Stimulated activated CD8-positive, alpha-beta memory T cell treated with anti-CD3 and anti-CD28 coated beads, Interleukin-2, amount 100 ng/mL, for 48 hours (primary cell): ENCODE measurements around the gene STAT2.
"Not testable (repeated sequence)": the region's sequence is repeated elsewhere in the genome, so short reads cannot be mapped to it uniquely, and the experiment has no call there.

Source experiments
- DNase-seq, 2 donors: peaks; one replicate each; pipeline ENCODE4 v3.0.0-alpha.2; 2020; ENCODE audit warnings: low read depth in 2 of 2

Gene STAT2

DNA sequence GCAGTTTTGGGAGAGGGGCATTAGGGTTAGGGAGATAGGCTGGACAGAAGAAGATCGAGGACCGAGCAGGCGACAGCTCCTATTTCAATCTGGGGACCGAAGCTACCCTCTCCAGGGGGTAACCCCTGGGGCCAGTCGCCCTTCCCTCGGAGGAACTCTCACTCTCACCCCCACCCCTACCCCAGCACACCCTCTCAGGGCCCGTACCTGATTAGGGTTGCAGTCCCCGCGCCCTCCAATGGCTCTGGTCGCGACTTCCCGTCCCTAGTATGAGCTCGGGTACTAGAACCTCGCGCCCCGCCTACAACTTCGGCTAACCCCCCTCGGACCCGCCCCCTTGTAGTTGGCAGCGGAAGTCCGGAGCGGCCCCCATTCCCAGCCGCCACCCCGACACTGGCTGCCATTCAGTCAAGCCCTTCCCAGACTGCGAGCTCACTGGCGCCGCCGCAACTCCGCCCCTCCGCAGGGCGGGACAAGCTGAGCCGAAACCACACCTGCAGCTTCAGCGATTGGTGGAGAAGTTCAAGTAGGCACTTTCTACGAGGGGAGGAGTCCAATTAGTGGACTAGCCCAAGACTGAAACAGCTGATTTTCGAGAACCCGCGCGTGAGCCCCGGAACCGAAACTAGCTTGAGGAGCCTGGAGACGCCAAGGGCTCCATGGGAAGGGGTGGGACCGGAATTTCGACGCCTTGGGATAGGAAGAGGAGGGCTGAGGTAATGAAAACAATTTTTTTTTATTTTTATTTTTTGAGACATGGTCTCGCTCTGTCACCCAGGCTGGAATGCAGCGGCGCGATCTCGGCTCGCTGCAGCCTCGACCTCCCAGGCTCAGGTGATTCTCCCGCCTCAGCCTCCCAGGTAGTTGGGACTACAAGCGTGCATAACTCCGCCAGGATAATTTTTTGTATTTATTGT is at the start of gene STAT2:
TSS of gene STAT2 (minus strand) at position 257 of the 917 bp plus-strand sequence. CDS start 3,536 bp downstream, outside the sequence.
- DNase-seq: peak; percentile 98 to 99

DNA sequence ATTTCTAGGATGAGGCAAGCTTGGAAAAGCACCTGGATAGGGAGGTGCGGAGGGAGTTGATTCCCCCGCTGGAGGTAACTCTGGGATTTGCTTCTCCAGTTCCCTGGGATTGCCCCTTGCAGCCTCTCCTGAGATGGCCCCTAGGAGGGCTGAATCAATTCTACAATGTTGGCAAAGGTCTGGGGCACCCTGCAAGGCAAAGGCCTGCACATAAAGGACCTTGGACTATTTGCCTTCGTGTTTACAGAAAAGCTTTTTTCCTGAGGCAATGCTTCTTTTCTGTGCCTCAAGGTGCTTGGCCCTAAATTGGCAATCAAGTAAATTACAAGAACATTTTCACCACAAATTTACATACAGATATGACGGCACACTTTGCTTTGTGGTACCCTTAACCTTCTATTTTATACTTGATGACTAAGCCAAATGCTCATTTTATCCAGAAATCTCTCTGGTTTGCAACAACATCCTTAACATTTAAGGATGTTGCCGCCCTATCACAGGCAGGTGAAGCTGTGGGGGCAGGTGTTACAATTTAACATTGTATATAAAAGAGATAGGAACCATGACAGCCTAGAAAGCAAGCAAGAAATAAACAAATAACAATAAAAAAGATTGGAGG is 49.0 kb upstream of the STAT2 start:
- DNase-seq: no peak

DNA sequence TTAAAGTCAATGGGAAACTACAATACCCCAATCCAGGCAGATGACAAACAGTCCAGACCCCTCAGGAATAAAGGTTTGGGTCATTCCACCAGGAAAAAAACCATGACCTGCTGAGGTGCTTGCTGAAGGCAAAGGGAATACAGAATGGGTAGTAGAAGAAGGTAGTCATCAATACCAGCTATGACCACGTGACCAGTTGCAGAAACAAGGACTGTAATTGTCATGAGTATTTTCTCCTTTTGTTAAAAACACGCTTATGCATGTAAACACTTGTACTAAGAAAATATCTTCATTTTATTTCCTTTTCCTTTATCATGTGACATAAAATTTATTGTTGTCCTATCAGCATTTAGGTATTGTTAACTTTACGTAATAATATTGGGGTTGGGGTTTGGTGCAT is 44.3 kb upstream of the STAT2 start:
- DNase-seq: not testable (repeated sequence)

DNA sequence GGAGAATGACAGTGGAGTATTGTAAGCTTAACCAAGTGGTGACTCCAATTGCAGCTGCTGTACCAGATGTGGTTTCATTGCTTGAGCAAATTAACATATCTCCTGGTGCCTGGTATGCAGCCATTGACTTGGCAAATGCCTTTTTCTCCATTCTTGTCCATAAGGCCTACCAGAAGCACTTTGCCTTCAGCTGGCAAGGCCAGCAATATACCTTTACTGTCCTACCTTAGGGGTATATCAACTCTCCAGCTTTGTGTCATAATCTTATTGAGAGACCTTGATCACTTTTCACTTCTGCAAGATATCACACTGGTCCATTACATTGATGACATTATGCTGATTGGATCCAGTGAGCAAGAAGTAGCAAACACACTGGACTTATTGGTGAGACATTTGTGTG is 41.7 kb upstream of the STAT2 start:
- DNase-seq: not testable (repeated sequence)

DNA sequence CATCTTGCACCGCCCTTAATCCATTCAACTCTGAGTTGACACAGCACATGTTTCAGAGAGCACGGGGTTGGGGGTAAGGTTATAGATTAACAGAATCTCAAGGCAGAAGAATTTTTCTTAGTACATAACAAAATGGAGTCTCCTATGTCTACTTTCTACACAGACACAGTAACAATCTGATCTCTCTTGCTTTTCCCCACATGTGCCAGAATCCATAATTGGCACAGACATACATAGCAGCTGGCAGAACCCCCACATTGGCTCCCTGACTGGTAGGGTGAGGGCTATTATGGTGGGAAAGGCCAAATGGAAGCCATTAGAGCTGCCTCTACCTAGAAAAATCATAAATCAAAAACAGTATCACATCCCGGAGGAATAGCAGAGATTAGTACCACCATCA is 41.2 kb upstream of the STAT2 start:
- DNase-seq: not testable (repeated sequence)

DNA sequence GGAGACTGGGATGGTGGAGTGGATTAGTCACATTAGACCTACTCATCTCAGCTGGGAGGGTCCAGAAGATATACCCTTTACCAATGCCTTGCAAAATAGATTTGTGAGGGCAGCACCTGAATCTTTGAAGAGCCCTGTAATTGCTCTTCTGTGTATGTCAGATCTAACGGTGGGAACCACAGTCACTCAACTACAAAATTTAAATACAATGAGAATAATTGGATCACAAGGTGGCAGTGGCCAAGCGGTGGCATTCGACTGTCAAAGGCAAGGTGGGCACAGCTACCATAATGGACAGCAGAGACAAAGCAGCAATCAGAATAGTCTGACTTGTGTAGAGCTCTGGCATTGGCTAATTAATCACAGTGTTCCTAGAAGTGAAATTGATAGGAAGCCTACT is 39.6 kb upstream of the STAT2 start:
- DNase-seq: not testable (repeated sequence)

DNA sequence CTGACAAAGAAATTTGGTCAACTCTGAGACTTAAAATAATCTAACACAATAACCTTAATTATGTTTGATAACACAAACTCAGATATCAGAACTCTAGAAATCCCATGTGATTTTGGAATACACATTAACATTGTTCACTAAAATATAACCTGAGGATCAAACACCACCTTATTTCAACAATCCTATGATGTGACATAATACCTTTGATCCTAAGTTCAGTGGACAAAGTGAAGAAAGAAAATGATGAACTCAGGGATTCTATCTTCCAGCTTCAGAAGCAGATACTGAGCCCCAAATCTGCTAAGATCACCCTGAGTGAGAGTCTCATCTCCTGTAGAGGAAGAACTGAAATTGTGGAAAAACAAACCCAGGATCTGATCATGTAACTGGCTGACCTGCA is 38.4 kb upstream of the STAT2 start:
- DNase-seq: no peak

DNA sequence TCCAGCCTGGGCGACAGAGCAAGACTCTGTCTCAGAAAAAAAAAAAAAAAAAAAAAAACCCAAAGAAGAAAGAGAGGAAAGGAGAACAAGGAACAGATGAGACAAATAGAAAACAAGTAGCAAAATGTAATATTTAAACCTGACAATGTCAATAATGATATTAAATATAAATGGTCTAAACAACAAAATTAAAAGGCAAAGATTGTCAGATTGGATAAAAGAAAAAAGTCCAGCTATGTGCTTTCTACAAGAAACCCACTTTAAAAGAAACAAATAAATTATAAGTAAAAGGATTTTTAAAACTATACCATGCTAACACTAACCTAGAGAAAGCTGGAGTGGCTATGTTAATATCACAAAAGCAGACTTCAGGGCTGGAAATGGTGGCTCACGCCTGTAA is 32.4 kb upstream of the STAT2 start:
- no peak for DNase-seq

DNA sequence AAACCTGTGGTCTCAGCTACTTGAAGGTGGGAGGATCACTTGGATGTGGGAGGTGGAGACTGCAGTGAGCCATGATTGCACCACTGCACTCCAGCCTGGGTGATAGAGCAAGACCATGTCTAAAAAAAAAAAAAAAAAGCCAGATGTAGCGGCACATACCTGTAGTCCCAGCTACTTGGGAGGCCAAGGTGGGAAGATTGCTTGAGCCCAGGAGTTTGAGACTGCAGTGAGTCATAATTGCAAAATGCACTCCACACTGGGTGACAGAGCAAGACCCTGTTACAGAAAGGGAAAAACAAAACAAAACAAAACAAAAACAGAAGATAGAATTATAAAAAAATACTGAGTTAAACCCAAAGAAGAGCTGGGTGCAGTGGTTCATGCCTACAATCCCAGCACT is 31.8 kb upstream of the STAT2 start:
- DNase-seq: no peak

DNA sequence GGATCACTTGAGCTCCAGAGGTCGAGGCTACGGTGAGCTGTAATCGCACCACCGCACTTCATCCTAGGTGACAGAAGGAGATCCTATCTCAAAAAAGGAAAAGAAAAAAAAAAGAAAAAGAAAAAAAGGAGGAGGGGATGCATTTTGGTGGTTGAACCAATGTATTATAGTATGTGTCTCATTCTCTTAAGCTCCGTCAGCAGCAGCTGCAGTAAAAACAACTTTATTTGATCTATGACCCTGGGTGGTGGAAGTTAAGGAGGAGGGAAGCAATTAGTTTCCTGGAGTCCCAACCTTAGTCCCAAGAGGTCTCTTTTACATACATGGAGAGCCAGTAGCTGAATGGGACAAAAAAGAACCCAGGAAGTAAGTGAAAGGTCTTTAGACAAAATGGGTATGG is 29.5 kb upstream of the STAT2 start:
- no peak for DNase-seq

DNA sequence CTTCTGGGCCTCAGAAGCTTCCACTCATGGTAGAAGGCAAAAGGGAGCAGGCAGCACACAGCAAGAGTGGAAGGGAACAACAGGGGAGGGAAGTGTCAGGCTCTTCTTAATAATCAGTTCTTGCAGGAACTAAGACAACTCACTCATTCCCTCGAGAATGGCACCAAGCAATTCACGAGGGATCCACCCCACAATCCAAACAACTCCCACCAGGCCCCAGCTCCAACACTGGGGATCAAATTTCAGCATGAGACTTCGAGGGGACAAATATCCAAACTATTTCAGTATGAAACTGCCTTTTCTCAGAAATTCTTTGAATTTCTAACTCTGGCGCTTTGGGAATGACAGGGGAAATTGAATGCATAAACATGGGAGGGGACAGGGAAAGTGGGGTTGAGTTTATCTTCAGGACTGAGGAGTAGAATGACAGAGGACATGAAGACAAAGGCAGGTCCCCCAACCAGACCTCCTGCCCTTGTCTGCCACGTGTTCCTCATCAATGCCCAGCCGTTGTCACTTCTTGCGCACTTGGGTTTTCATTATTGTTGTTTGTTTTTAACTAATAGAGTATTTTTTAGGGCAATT is 27.3 kb upstream of the STAT2 start:
- no peak for DNase-seq

DNA sequence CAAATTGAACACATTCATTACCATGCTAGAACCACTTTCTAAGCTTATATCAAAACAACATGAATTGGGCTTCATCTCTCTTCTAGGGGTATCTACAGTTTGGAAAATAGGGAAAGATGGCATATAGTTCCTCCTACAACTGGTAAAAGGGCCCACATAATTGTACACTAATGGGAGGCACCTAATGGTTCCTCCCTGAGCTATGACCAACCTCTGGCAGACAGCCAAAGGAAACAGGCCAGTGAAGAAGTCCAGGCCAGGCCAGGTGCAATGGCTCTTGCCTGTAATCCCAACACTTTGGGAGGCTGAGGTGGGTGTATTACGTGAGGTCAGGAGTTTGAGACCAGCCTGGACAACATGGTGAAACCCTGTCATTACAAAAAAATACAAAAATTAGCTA is 26.0 kb upstream of the STAT2 start:
- no peak for DNase-seq

DNA sequence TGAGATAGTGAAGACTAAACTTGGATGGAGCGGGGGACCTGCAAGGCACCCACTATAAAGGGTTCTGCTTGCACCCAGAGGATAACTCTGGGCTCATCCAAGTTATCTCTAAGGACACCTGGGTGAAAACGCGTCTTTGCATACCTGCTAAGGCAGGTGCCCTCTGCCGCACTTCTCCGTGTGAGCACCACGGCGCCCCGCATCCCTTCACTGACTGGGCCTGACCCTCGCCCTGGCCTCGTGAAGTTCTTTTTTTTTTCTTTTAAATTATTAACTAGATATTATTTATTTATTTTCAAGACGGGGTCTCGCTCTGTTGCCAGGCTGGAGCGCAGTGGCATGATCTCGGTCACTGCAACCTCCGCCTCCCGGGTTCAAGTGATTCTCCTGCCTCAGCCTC is 22.7 kb upstream of the STAT2 start:
- no peak for DNase-seq

DNA sequence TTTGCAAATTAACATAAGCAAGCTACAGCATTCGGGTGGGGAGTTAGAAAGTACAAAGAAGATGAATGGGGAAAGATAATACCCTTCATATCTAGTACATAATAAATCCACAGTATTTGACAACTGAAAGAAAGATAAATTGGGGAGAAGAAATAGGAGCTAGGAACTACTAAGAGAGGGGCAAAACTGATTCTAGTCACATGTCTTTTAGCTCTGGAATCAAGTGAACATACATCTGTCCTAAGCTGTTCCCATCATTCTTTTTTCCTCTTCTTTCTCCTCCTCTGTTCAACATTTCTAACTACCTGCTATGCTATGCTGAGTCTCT is 18.0 kb upstream of the STAT2 start:
- no peak for DNase-seq

DNA sequence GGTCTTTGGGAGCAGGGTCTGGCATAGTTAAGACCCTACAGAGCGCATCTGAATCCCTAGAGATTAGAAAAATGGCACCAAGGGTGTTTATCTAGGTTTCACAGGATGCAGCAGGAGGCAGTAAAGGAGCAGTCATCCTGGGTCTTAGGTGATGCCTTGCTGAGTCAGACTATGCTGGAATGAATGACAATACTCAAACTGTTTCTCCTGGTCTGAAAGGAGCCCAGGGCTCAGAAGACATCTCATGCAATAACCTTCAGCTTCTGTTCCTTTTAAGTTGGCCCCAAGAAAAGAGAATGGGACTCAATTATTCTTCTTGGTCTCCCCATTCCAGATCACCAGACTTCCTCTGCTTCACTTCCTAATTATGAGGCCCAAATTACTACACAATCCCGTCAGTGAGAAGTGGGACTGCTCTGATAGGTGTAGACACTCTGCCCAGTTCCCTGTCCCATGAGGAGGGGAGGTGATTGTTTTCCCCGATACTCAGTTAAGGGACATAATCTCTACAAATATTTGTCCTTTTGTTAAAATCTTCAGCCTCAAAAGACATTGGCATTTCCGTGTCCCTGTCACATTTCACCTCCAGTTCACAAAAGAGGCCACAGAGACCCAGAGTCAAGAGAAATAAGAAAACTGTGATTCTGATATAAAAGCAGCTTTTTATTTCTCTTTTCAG is 17.5 kb upstream of the STAT2 start:
- no peak for DNase-seq

DNA sequence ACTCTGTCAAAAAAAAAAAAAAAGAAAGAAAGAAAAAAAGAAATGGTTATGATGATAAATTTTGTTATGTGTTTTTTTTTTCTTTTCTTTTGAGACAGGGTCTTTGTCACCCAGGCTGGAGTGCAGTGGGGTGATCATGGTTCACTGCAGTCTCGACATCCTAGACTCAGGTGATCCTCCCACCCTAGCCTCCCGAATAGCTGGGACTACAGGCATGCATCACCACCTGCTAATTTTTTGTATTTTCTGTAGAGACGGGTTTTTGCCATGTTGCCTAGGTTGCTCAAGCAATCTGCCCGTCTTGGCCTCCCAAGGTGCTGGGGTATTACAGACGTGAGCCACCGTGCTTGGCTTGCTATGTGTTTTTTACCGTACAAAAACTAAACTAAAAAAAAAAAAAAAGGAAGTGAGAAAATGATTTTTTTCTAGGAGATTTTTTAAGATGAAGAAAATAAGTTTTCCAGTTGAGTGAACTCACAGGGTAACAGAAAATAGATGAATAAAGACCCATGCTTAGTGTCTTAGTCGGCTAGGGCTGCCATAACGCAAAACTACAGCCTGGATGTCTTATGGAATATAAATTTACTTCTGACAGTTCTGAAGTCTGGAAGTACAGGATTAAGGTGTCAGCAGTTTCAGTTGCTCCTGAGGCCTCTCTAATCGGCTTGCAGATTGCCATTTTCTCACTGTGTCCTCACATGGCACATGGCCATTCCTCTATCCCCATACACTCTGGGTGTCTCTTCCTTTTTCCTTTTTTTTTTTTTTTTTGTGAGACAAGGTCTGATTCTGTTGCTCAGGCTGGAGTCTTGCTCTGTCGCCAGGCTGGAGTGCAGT is 15.9 kb upstream of the STAT2 start:
- no peak for DNase-seq

DNA sequence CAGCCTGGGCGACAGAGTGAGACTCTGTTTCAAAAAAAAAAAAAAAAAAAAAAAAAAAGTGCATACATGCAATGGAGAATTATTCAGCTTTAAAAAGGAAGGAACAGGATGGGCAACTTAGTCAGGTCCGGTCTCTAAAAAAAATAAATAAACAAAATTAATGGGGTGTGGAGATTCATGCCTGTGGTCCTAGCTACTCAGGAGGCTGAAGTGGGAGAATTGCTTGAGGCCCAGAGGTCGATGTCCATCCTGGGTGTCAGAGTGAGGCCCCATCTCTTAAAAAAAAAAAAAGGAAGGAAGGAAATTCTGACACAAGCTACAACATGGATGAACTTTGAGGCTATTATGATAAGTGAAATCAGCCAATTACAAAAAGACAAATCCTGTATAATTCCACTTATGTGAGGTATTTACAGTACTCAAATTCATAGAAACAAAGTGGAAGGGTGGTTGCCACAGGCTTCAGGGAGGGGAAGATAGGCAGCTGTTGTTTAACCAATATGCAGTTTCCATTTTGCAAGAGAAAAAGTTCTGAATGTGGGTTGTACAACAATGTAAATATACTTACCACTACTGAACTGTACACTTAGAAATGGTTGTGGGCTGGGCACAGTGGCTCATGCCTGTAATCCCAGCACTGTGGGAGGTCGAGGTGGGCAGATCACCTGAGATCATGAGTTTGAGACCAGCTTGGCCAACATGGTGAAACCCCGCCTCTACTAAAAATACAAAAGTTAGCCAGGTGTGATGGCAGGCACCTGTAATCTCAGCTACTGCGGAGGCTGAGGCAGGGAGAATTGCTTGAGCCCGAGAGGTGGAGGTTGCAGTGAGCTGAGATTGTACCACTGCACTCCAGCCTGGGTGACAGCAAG is 15.1 kb upstream of the STAT2 start:
- no peak for DNase-seq

DNA sequence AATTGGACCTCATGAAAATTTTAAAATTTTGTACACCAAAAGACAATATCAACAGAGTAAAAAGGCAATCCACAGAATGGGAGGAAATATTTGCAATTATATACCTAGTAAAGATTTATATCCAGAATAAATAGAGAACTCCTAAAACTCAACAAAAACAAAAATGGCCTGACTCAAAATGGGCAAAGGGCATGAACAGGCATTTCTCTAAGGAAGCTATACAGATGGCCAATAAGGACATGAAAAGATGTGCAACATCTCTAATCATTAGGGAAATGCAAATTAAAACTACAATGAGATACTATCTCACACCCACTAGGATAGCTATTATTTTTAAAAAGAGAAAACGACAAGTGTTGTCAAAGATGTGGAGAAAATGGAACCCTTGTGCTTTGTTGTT is 13.6 kb upstream of the STAT2 start:
- DNase-seq: no peak

DNA sequence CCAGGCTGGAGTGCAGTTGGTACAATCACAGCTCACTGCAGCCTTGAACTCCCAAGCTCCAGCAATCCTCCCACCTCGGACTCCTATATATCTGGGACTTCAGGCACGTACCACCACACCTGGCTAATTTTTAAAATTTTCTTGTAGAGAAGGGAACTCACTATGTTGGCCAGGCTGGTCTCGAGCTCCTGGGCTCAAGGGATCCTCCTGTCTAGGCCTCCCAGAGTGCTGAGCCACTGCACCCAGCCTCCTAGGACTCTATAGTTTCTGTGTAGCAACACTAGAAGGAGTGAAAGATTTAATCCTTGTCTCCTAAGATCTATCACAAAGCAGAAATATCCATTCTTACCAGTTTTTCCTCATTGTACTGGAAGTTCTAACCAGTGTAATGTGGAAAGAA is 7.0 kb upstream of the STAT2 start:
- no peak for DNase-seq
